Measurements from ENCODE around the gene ETS1.
A peak's percentile ranks its signal among the peaks of the same experiment; 100 is the strongest.

The ETS1 gene

DNA sequence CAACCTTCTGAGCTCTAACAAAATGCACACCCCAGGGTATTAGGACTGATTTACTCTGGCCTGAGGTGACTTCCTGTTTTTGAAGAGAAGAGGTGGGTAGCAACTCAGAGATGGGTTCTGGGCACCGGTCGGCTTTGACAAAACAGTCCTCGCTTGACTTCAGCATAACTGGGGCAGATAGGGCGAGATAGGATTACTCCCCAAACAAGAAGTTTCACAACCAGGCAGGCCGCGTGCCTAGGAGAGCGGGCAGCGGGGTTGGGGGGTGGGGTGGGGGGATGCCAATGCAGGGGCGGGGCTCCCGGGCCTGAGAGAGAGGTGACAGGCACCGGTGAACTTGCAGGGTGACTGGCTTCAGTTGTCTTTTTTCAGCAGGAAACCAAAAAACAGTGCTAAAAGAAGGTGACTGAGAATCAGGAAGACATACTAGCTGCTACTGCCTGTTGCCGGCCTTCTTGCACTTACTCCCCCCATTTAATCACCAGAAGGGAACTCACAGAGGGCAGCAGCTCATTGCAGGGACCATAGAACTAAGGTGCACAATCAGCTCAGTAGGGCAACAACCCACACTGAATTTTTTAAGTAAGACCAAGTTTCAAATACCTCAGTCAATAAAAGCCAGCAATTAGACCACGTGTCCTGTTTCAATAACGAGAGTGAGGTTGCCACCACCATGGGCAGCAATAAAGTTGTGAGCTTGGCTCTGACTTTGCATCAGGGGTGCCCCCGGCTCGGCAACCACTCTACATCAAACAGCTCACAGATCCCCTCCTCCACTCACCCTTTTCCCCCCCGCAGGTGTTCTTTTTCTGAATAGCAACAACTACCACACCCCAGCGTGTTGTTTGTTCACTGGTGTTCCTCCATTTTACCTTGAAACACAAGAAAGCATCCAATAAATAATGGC, 37.2 kb upstream of the ETS1 start:
- Mint-ChIP-seq H3K4me1 (peaks cover 98% of the 10 kb centered on the region), H3K27me3 (no peaks in the 10 kb centered on the region), H3K27ac (peak overlapping the region; percentile 98), H3K4me3 (peak overlapping the region; percentile 62), H3K9me3 (no peaks in the 10 kb centered on the region), H3K36me3 (peaks cover 4% of the 10 kb centered on the region)
- CTCF ChIA-PET, result interaction anchor here (0.6 to 2.1 kb wide), 13 partner anchors 13 to 334 kb away, joined by 3 to 8 read pairs (median 4); no protein-coding TSS in a partner anchor
- DNase-seq, result peak; percentile 78

- DNase-seq, result no peak
- Mint-ChIP-seq H3K9me3 (no peaks in the 10 kb centered on the region), H3K4me3 (no peak overlapping the region), H3K27me3 (peaks cover under 1% of the 10 kb centered on the region), H3K27ac (peak overlapping the region; percentile 77), H3K4me1 (peaks cover 94% of the 10 kb centered on the region), H3K36me3 (peaks cover 4% of the 10 kb centered on the region)
- CTCF ChIA-PET, result interaction anchor here (1.2 to 1.8 kb wide), 2 partner anchors 98 to 104 kb away, joined by 4 to 5 read pairs; no protein-coding TSS in a partner anchor
These were observed 35.7 kb upstream of the ETS1 start for GRCh38 chr11:128623091-128623490.

DNA sequence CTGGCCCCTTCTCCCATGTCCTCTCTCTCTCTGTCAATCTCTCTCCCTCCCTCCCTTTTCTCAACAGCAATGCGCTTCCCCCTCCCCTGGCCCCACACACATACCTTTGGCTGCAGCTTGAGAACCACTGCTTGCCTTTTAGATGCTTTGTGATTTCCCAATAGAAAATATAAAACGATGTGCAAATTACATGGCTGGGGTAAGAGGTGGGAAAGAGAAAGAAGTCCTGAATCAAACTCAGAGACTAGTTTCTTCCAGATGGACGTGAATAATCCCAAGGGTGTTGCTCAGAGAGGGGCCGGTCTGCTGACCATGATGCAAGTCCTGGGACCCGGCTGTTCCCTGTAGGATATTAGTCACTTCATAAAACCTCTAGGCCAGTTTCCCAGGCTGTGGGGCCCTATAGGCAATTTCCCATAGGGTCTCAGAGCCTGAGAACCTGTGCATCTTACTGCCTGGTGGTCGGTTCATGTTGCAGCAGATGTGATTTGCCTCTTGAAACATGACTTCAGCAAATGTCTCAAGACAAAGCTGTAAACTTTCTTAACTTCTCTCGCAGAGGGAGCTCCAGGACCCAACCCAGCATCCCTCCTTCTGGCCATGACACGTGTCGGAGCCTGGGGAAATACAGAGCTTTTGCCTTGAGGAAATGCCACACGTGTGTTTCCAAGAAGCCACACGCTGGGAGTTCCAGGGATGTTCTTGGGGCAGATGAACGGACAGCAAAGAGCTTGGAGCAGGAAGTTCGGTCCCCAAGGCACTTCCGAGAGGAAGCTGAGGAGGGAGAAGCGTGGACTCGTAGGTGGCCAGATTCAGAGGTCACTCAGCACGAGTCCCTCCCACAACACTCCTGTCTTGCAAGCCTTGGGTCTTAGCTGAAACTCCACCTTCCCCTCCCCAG, 34.5 kb upstream of the ETS1 start:
- H3K36me3 Mint-ChIP-seq, result peaks cover 4% of the 10 kb centered on the region
- CTCF ChIA-PET, result interaction anchor here (1.4 kb wide), 1 partner anchor 11 kb away, joined by 5 read pairs; no protein-coding TSS in a partner anchor

DNA sequence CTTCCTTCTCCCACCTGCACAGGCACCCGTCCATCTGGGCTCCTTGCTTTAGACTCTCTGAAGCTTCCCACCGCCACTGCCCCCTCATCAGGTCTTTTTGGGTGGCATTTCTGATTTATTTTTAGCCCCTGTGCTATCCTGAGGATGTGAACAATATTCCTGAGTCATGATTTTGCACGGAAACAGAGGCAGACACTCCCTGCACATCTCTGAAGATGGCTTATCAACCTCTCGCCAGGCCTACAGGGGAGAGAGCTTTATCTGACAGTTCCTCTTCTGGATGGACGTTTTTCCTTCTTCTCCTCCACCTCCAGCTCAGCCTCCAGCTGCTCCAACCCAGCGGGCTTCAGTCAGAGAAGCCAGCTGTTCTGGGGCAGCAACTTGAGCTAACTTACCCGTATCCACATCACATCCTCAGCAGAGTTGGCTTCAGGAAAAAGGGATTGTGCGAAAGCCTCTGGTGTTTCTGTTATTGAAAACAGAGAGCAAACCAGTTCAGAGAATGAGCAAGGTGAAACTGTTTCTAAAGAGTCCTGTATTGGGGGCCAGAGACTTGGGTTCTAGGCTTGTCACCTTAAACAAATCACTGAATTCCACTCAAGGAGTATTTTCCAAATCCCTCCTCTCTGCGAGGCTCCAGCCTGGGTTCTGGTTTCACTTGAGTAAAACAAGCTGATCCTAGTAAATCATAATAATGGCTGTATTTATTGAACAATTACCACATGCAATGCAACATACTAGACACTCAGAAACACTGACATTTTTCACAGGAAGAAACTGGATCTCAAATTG, 33.1 kb upstream of the ETS1 start:
- Mint-ChIP-seq H3K36me3 (no peaks in the 10 kb centered on the region), H3K4me3 (no peak overlapping the region), H3K9me3 (no peaks in the 10 kb centered on the region), H3K27me3 (peaks cover 5% of the 10 kb centered on the region), H3K4me1 (peaks cover 69% of the 10 kb centered on the region), H3K27ac (no peak overlapping the region)
- no peak for DNase-seq
- CTCF ChIA-PET, result interaction anchor here (0.9 to 1.7 kb wide), 4 partner anchors 9 to 448 kb away, joined by 3 to 5 read pairs (median 4); no protein-coding TSS in a partner anchor

More for the DNA sequence above, 34.5 kb upstream of the ETS1 start:
- no peak overlapping the region for H3K4me3 Mint-ChIP-seq
- peak overlapping the region; percentile 4 for H3K27ac Mint-ChIP-seq
- no peak for DNase-seq
- peaks cover 5% of the 10 kb centered on the region for H3K27me3 Mint-ChIP-seq
- H3K4me1 Mint-ChIP-seq, result peaks cover 82% of the 10 kb centered on the region
- H3K9me3 Mint-ChIP-seq, result no peaks in the 10 kb centered on the region

DNA sequence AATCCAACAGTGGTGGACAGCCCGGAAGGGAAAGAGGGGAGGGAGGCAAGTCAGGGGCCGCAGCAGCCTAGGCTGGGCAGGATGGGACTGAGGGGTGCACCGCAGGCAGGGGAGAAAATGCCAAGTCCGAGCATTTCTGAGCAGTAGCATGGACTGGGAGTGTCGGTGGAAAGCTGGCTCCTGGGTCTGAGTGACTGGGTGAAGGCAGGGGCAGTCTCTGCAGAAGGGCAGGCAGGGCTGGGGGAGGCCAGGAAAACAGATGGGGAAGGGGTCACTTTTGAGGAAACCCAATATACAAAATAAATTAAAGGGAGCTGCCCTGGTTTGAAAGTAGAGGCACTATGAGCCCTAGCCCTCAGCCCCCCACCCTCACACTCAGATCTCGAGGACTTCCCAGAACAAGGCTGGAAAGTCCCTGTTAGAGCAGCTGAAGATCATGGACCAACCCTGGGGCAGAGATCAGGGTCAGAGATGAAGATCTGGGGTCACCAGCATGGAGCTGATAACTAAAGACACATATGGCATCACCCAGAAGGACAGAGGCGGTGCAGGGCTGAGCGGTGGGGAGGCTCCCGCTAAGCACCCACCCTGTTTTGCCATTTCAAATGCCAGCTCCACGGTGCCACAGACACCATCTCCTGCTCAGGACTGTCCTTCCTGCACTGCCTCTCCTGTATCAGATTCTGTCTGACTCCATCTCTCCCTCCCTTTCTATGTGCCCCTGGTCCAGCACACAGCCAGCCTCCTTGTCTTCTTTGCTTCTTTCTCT, 32.4 kb upstream of the ETS1 start:
- no peak for DNase-seq
- H3K4me1 Mint-ChIP-seq, result peaks cover 61% of the 10 kb centered on the region
- no peak overlapping the region for H3K4me3 Mint-ChIP-seq
- no peak overlapping the region for H3K27ac Mint-ChIP-seq
- no peaks in the 10 kb centered on the region for H3K36me3 Mint-ChIP-seq
- H3K27me3 Mint-ChIP-seq, result peaks cover 13% of the 10 kb centered on the region
- H3K9me3 Mint-ChIP-seq, result no peaks in the 10 kb centered on the region
- CTCF ChIA-PET, result interaction anchor here (0.9 to 1.7 kb wide), 4 partner anchors 10 to 448 kb away, joined by 3 to 4 read pairs (median 3); no protein-coding TSS in a partner anchor

GRCh38 chr11:128619007-128619406, 31.6 kb upstream of the ETS1 start:
- no peaks in the 10 kb centered on the region for H3K36me3 Mint-ChIP-seq
- no peak overlapping the region for H3K4me3 Mint-ChIP-seq
- DNase-seq, result no peak
- H3K27me3 Mint-ChIP-seq, result peaks cover 18% of the 10 kb centered on the region
- no peaks in the 10 kb centered on the region for H3K9me3 Mint-ChIP-seq
- H3K27ac Mint-ChIP-seq, result peak overlapping the region; percentile 1
- H3K4me1 Mint-ChIP-seq, result peaks cover 54% of the 10 kb centered on the region
- CTCF ChIA-PET, result interaction anchor here (1.1 kb wide), 1 partner anchor 13 kb away, joined by 3 read pairs; no protein-coding TSS in a partner anchor

DNA sequence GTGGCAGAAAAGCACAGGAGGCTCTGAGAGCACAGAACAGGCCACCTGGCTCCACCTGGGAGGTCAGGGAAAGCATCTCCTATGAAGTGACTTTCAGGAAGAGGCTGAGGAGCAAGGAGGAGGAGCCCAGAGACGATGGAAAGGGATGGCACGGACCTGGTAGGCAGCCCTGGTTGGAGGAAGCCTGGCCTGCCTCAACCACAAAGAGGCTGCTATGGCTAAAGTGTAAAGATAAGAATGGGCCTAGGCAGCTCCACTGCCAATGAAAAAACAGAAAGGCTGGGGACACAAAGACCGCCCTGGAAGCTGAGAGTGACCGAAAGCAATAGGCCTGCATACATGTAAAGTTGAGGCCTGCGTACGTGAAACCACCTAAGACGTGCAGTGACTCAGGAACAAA, 31.2 kb upstream of the ETS1 start:
- no peak overlapping the region for H3K27ac Mint-ChIP-seq
- CTCF ChIA-PET, result no interaction called here
- H3K9me3 Mint-ChIP-seq, result no peaks in the 10 kb centered on the region
- H3K4me1 Mint-ChIP-seq, result peaks cover 50% of the 10 kb centered on the region
- H3K36me3 Mint-ChIP-seq, result no peaks in the 10 kb centered on the region
- H3K4me3 Mint-ChIP-seq, result no peak overlapping the region
- peaks cover 19% of the 10 kb centered on the region for H3K27me3 Mint-ChIP-seq
- no peak for DNase-seq

- no peak for DNase-seq
- Mint-ChIP-seq H3K27me3 (peaks cover 19% of the 10 kb centered on the region), H3K27ac (no peak overlapping the region), H3K9me3 (no peaks in the 10 kb centered on the region), H3K4me3 (no peak overlapping the region), H3K36me3 (no peaks in the 10 kb centered on the region), H3K4me1 (peaks cover 35% of the 10 kb centered on the region)
- CTCF ChIA-PET, result no interaction called here
These were observed 28.8 kb upstream of the ETS1 start for GRCh38 chr11:128616161-128616560.

DNA sequence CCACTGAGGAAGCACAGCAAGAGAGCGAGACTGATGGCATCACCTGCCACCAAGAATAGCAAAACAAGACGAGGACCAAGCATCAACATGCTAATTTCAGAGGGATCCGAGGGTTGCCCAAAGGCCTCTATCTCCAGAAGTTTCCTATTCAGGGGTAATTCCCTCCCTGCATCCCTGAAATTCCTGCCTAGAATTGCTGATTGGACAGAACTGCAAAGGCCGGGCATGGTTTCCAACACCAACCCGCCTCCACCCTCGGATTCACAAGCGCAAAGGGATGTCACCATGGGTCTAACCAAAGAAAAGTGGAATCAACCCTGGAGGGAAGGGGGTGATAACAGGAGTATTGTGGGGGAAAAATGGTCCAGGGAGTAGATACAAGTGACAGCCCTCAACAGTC, 28.3 kb upstream of the ETS1 start:
- H3K4me3 Mint-ChIP-seq, result no peak overlapping the region
- no peaks in the 10 kb centered on the region for H3K36me3 Mint-ChIP-seq
- H3K4me1 Mint-ChIP-seq, result peaks cover 35% of the 10 kb centered on the region
- DNase-seq, result no peak
- CTCF ChIA-PET, result no interaction called here
- peaks cover 19% of the 10 kb centered on the region for H3K27me3 Mint-ChIP-seq
- H3K9me3 Mint-ChIP-seq, result no peaks in the 10 kb centered on the region
- no peak overlapping the region for H3K27ac Mint-ChIP-seq

DNA sequence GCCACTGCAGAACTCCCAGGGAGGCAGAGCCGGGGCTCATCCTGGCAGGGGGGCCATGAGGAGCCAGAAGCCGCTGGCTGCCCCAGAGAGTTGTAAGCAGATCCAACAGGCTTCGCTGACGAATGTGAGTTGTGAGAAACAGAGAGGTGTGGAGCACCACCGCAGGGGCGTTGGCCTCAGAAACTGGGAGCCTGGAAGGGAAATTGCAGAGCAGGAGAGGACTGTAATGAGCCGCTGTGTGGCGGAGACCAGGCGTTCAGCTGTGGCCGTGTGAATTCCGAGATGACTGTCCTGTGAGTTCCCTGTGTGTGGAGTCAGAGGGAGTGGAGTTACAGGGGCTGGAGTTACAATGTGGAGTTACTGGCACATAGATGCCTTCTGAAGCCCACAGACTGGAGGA, 27.7 kb upstream of the ETS1 start:
- H3K4me1 Mint-ChIP-seq, result peaks cover 34% of the 10 kb centered on the region
- peaks cover 19% of the 10 kb centered on the region for H3K27me3 Mint-ChIP-seq
- CTCF ChIA-PET, result no interaction called here
- no peaks in the 10 kb centered on the region for H3K9me3 Mint-ChIP-seq
- no peak overlapping the region for H3K27ac Mint-ChIP-seq
- no peak overlapping the region for H3K4me3 Mint-ChIP-seq
- DNase-seq, result no peak
- no peaks in the 10 kb centered on the region for H3K36me3 Mint-ChIP-seq

DNA sequence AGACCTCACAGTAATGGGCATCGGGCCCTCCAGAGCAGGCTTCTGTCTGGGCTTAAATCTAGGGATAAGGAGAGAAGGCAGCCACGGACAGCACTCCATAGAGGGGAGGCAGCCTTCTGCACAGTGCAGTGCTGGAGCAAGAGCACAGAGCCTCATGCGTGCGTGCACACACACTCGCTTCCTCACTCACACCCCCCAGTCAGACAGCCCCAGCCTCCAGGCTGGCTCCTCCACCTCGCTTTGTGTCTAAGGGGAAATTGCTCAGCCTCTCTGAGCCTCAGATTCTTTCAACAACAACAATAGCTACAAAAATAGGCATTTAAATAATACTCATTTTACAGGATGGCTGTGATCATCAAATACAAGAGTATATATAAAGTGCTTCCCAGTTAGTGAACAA, 26.7 kb upstream of the ETS1 start:
- Mint-ChIP-seq H3K4me1 (peaks cover 33% of the 10 kb centered on the region), H3K27ac (no peak overlapping the region), H3K4me3 (no peak overlapping the region), H3K9me3 (no peaks in the 10 kb centered on the region), H3K36me3 (no peaks in the 10 kb centered on the region), H3K27me3 (peaks cover 19% of the 10 kb centered on the region)
- DNase-seq, result no peak
- CTCF ChIA-PET, result no interaction called here

GRCh38 chr11:128613300-128613995, 26.1 kb upstream of the ETS1 start:
- no peak overlapping the region for H3K27ac Mint-ChIP-seq

More at GRCh38 chr11:128613300-128613995, 26.1 kb upstream of the ETS1 start:
- CTCF ChIA-PET, result no interaction called here
- Mint-ChIP-seq H3K27me3 (peaks cover 19% of the 10 kb centered on the region), H3K9me3 (no peaks in the 10 kb centered on the region), H3K4me3 (no peak overlapping the region), H3K36me3 (no peaks in the 10 kb centered on the region), H3K4me1 (peaks cover 33% of the 10 kb centered on the region)
- DNase-seq, result no peak
